Osteoblast (primary cell): ENCODE results near the gene AP5Z1. TPM values are rescaled to one million over a fixed set of nuclear protein-coding genes. Genes with fewer than 3 reads are reported as not detected.

ENCODE experiments used
- DNase-seq: peaks from one replicate; pipeline ENCODE4 v3.0.0; 2011; ENCODE audit warnings: low spot score, mixed read lengths; ENCODE audit not compliant: insufficient read length; ENCODE audit errors: missing footprints
- H2AFZ ChIP-seq: 2 replicates; pipeline ENCODE4 v1.6.0; 2011; ENCODE audit warnings: mild to moderate bottlenecking, low read length
- H3K27ac ChIP-seq: 2 replicates; pipeline ENCODE4 v1.5.1; 2011; ENCODE audit warnings: mild to moderate bottlenecking, low read depth, low read length, moderate library complexity
- H3K27me3 ChIP-seq: 2 replicates; pipeline ENCODE4 v1.6.0; 2012; ENCODE audit warnings: mild to moderate bottlenecking, control low read depth, inconsistent platforms, low read length, moderate library complexity; ENCODE audit not compliant: insufficient read depth
- H3K36me3 ChIP-seq: 2 replicates; pipeline ENCODE4 v1.5.1; 2011; ENCODE audit warnings: mild to moderate bottlenecking, low read length, control low read depth, moderate library complexity; ENCODE audit not compliant: insufficient read depth
- H3K4me1 ChIP-seq: 2 replicates; pipeline ENCODE4 v1.5.1; 2011; ENCODE audit warnings: mild to moderate bottlenecking, low read length, control low read depth, moderate library complexity; ENCODE audit not compliant: insufficient read depth
- H3K4me2 ChIP-seq: 2 replicates; pipeline ENCODE4 v1.6.0; 2011; ENCODE audit warnings: mild to moderate bottlenecking, low read length; ENCODE audit not compliant: insufficient read depth
- H3K4me3 ChIP-seq: fragments of 200-600 bp; sonication (generic); 3 replicates; pipeline ENCODE4 v1.5.1; 2012; ENCODE audit warnings: mild to moderate bottlenecking, low read length, inconsistent platforms; ENCODE audit not compliant: insufficient read depth
- H3K79me2 ChIP-seq: 2 replicates; pipeline ENCODE4 v1.6.0; 2012; ENCODE audit warnings: mild to moderate bottlenecking, low read length, control low read depth, inconsistent platforms; ENCODE audit not compliant: insufficient read depth
- H3K9me3 ChIP-seq: 2 replicates; pipeline ENCODE4 v1.5.1; 2011; ENCODE audit warnings: low read depth, low read length, control low read depth
- H4K20me1 ChIP-seq: 2 replicates; pipeline ENCODE4 v1.6.0; 2012; ENCODE audit warnings: mild to moderate bottlenecking, low read length, control low read depth; ENCODE audit not compliant: insufficient read depth
- total RNA-seq: library from RNA; depleted of rRNA; stranded (reverse); fragments of >200 nt; gene quantifications from 2 replicates; pipeline ENCODE4 v1.2.3, GENCODE V29; 2012
- TF ChIP-seq, protein P1 (sequence below): IDR thresholded peaks from 2 replicates; pipeline ENCODE4 v1.5.1; 2011; ENCODE audit warnings: mild to moderate bottlenecking, low read depth, low read length, moderate library complexity; ENCODE audit errors: extremely low read depth

Gene AP5Z1
- total RNA-seq, 1 donor: 73.1 TPM

GRCh38 chr7:4727914-4728705, 47.3 kb upstream of the AP5Z1 start:
- no peaks in the 10 kb centered on the region for H3K9me3 ChIP-seq
- no peak overlapping the region for H3K27ac ChIP-seq
- DNase-seq: peak; percentile 39
- H4K20me1 ChIP-seq: peaks cover 18% of the 10 kb centered on the region
- no peak overlapping the region for H3K4me2 ChIP-seq
- H3K4me1 ChIP-seq: peaks cover 9% of the 10 kb centered on the region
- H3K27me3 ChIP-seq: no peaks in the 10 kb centered on the region
- no peak overlapping the region for H2AFZ ChIP-seq
- no peak overlapping the region for H3K4me3 ChIP-seq
- peaks cover 61% of the 10 kb centered on the region for H3K79me2 ChIP-seq
- peaks cover 4% of the 10 kb centered on the region for H3K36me3 ChIP-seq
- TF ChIP-seq, protein P1, sequence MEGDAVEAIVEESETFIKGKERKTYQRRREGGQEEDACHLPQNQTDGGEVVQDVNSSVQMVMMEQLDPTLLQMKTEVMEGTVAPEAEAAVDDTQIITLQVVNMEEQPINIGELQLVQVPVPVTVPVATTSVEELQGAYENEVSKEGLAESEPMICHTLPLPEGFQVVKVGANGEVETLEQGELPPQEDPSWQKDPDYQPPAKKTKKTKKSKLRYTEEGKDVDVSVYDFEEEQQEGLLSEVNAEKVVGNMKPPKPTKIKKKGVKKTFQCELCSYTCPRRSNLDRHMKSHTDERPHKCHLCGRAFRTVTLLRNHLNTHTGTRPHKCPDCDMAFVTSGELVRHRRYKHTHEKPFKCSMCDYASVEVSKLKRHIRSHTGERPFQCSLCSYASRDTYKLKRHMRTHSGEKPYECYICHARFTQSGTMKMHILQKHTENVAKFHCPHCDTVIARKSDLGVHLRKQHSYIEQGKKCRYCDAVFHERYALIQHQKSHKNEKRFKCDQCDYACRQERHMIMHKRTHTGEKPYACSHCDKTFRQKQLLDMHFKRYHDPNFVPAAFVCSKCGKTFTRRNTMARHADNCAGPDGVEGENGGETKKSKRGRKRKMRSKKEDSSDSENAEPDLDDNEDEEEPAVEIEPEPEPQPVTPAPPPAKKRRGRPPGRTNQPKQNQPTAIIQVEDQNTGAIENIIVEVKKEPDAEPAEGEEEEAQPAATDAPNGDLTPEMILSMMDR: no peak

DNA sequence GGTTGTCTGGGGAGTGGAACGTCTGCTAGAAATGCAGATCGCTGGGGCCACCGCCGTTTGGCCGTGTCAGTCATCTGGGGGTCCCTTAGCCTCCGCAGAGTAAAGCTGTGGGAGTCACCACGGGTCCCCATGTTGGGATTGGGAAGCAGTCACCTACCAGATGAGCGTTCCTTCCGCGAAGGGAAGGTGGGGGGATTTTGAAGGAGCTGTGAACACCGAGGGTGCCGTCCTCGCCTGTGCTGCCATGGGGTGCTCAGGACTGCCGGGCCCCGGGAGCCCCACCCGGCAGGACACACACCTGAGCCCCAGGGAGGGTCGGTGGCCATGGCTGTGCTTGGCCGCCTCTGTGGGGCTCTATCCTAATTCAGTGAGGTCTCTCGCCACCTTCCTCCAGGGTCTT, 46.2 kb upstream of the AP5Z1 start:
- TF ChIP-seq, protein P1: no peak
- H3K4me1 ChIP-seq: peaks cover 8% of the 10 kb centered on the region
- peaks cover 61% of the 10 kb centered on the region for H3K79me2 ChIP-seq
- H4K20me1 ChIP-seq: peaks cover 29% of the 10 kb centered on the region
- DNase-seq: peak; percentile 21
- H3K4me2 ChIP-seq: no peak overlapping the region
- H3K27ac ChIP-seq: no peak overlapping the region
- no peaks in the 10 kb centered on the region for H3K27me3 ChIP-seq
- no peak overlapping the region for H3K4me3 ChIP-seq
- H3K36me3 ChIP-seq: peaks cover 8% of the 10 kb centered on the region
- no peaks in the 10 kb centered on the region for H3K9me3 ChIP-seq
- no peak overlapping the region for H2AFZ ChIP-seq

DNA sequence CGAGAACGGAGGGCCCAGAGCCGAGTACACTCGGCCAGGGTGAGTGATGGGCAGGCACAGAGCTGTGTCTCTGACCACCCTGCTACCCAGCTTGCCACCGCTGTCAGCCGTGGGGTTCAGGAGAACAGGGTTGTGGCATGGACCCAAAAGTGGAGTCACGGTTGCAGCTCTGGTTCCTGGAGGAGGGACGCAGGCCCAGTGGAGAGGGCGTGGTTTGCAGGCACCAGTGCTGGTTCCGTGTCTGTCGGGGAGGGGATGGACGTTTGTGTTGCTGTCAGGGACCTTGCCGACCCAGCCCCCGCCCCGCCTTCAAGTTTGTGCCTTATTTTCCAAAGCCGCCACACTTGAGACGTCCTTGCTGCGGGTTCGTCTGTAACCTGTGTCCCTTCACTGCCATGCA, 45.1 kb upstream of the AP5Z1 start:
- DNase-seq: no peak
- no peaks in the 10 kb centered on the region for H3K27me3 ChIP-seq
- peaks cover 66% of the 10 kb centered on the region for H3K79me2 ChIP-seq
- peaks cover 3% of the 10 kb centered on the region for H3K4me1 ChIP-seq
- no peak overlapping the region for H3K27ac ChIP-seq
- no peaks in the 10 kb centered on the region for H3K9me3 ChIP-seq
- peaks cover 11% of the 10 kb centered on the region for H3K36me3 ChIP-seq
- H4K20me1 ChIP-seq: peaks cover 32% of the 10 kb centered on the region
- no peak overlapping the region for H2AFZ ChIP-seq
- no peak overlapping the region for H3K4me2 ChIP-seq
- TF ChIP-seq, protein P1: no peak
- H3K4me3 ChIP-seq: no peak overlapping the region

DNA sequence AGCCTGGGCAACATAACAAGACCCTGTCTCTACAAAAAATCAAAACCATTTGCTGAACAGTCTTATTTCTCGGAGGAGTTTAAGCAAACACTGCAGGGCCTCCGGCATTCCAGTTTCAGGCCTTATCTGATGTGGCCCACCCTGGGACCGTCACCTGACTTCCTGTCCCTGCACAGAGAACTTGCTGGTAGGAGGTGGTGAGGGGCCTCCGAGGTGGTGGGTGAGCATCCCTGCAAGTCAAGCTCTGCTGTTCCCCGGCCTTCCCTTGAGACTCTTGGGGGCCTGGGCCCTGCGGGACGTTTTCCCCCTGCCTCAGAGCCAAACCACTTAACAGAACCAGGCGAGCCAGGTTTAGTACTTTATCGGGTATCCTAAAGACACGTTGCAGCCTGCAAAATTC, 44.5 kb upstream of the AP5Z1 start:
- Histone ChIP-seq H3K79me2 (peaks cover 71% of the 10 kb centered on the region), H3K27me3 (no peaks in the 10 kb centered on the region), H4K20me1 (peaks cover 32% of the 10 kb centered on the region), H3K27ac (no peak overlapping the region), H3K9me3 (no peaks in the 10 kb centered on the region), H3K4me2 (no peak overlapping the region), H3K4me1 (no peaks in the 10 kb centered on the region), H3K36me3 (peaks cover 11% of the 10 kb centered on the region), H3K4me3 (no peak overlapping the region), H2AFZ (no peak overlapping the region)
- TF ChIP-seq, protein P1: no peak
- DNase-seq: no peak
